Measurements from ENCODE around the gene RNF207.
A peak's percentile ranks its signal among the peaks of the same experiment; 100 is the strongest.

DNA sequence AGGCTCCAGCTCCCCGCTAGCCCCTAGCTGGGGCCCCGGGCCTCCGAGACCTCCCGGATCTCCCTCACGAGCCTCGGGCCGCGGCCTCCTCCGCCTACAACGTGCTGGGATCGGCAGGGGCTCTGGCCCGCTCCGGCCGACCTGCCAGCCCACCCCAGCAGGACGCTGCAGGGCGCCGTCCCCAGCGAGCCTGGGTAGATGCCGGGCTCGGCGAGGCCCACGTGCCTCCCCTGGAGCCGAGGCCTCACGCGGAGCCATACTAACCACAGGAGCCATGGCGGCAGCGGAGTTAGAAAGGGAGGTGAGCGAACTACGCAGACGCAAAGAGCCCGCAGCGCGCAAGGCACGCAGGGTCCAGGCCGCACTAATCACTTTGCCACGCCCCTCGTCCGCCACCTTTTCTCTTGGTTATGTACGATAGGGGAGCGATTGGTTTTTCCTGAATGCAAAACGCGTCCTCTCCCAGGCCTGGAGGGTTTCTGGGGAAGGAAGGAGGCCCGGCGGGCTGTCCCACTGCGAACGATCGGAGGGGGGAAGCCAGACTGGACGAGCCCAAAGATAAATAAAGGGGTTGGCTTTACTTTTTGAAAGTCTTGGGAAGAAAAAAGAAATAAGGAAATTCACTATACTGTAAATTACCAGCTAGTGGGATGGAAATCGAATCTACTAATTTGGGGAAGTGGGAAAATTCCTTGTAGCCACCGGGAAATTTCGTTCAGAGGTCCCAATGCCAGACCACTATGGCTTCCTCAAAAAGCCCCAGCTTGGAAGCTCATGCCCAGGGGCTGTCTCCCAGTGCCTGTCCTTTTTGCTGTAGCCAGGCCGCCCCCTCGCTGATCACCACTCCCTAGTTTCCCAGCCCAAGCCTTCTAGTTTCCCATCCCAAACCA lies 6.4 kb upstream of the RNF207 start, which contains the start of gene RPL22:
- TF ChIP-seq ATF1 (CRISPR knock-in tag; IDR thresholded peaks at IDR 0.05) (0 out of 2 replicates have a peak, but pooled peaks have one; percentile 27), FOXP1 (CRISPR knock-in tag; IDR thresholded peaks at IDR 0.05; ENCODE audit: borderline replicate concordance) (peak; percentile 85), ETV6 (CRISPR knock-in tag; IDR thresholded peaks at IDR 0.05) (no peak; the same call in 1 of the 2 replicates), SMAD3 (CRISPR knock-in tag; IDR thresholded peaks at IDR 0.05; ENCODE audit: borderline replicate concordance) (peak; percentile 71), NFE2L1 (CRISPR knock-in tag; IDR thresholded peaks at IDR 0.05) (peak; percentile 84; the same call in 1 of the 2 replicates), ZNF219 (CRISPR knock-in tag; IDR thresholded peaks at IDR 0.05; ENCODE audit: borderline replicate concordance) (peak; percentile 86; the same call in 1 of the 2 replicates)
- TF ChIP-seq, protein P1, sequence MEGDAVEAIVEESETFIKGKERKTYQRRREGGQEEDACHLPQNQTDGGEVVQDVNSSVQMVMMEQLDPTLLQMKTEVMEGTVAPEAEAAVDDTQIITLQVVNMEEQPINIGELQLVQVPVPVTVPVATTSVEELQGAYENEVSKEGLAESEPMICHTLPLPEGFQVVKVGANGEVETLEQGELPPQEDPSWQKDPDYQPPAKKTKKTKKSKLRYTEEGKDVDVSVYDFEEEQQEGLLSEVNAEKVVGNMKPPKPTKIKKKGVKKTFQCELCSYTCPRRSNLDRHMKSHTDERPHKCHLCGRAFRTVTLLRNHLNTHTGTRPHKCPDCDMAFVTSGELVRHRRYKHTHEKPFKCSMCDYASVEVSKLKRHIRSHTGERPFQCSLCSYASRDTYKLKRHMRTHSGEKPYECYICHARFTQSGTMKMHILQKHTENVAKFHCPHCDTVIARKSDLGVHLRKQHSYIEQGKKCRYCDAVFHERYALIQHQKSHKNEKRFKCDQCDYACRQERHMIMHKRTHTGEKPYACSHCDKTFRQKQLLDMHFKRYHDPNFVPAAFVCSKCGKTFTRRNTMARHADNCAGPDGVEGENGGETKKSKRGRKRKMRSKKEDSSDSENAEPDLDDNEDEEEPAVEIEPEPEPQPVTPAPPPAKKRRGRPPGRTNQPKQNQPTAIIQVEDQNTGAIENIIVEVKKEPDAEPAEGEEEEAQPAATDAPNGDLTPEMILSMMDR (IDR thresholded peaks at IDR 0.05), result no peak
- TF ChIP-seq, protein P2, sequence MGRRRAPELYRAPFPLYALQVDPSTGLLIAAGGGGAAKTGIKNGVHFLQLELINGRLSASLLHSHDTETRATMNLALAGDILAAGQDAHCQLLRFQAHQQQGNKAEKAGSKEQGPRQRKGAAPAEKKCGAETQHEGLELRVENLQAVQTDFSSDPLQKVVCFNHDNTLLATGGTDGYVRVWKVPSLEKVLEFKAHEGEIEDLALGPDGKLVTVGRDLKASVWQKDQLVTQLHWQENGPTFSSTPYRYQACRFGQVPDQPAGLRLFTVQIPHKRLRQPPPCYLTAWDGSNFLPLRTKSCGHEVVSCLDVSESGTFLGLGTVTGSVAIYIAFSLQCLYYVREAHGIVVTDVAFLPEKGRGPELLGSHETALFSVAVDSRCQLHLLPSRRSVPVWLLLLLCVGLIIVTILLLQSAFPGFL (CRISPR knock-in tag; IDR thresholded peaks at IDR 0.05; ENCODE audit: borderline replicate concordance), result no peak
- TF ChIP-seq, protein P3, sequence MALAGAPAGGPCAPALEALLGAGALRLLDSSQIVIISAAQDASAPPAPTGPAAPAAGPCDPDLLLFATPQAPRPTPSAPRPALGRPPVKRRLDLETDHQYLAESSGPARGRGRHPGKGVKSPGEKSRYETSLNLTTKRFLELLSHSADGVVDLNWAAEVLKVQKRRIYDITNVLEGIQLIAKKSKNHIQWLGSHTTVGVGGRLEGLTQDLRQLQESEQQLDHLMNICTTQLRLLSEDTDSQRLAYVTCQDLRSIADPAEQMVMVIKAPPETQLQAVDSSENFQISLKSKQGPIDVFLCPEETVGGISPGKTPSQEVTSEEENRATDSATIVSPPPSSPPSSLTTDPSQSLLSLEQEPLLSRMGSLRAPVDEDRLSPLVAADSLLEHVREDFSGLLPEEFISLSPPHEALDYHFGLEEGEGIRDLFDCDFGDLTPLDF (CRISPR knock-in tag; IDR thresholded peaks at IDR 0.05), result no peak
- TF ChIP-seq, protein P4, sequence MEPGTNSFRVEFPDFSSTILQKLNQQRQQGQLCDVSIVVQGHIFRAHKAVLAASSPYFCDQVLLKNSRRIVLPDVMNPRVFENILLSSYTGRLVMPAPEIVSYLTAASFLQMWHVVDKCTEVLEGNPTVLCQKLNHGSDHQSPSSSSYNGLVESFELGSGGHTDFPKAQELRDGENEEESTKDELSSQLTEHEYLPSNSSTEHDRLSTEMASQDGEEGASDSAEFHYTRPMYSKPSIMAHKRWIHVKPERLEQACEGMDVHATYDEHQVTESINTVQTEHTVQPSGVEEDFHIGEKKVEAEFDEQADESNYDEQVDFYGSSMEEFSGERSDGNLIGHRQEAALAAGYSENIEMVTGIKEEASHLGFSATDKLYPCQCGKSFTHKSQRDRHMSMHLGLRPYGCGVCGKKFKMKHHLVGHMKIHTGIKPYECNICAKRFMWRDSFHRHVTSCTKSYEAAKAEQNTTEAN (CRISPR knock-in tag; IDR thresholded peaks at IDR 0.05), result peak; percentile 78
- TF ChIP-seq, protein P5, sequence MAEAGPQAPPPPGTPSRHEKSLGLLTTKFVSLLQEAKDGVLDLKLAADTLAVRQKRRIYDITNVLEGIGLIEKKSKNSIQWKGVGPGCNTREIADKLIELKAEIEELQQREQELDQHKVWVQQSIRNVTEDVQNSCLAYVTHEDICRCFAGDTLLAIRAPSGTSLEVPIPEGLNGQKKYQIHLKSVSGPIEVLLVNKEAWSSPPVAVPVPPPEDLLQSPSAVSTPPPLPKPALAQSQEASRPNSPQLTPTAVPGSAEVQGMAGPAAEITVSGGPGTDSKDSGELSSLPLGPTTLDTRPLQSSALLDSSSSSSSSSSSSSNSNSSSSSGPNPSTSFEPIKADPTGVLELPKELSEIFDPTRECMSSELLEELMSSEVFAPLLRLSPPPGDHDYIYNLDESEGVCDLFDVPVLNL (CRISPR knock-in tag; IDR thresholded peaks at IDR 0.05; ENCODE audit: borderline replicate concordance, low read depth), result no peak
- TF ChIP-seq, protein P6, sequence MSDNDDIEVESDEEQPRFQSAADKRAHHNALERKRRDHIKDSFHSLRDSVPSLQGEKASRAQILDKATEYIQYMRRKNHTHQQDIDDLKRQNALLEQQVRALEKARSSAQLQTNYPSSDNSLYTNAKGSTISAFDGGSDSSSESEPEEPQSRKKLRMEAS (CRISPR knock-in tag; IDR thresholded peaks at IDR 0.05), result peak; percentile 97

Data from WTC11 (cell line).